ENCODE data around the gene FERMT2.
"Not testable (repeated sequence)": the region's sequence is repeated elsewhere in the genome, so short reads cannot be mapped to it uniquely, and the experiment has no call there.

Gene FERMT2

GRCh38 chr14:52944254-52944653, 6.6 kb downstream of the FERMT2 start:
- DNase-seq (ENCODE audit: low spot score) = no peak

- no peak for DNase-seq (ENCODE audit: low spot score)
Observed at GRCh38 chr14:52939427-52939826, 11.4 kb downstream of the FERMT2 start.

DNA sequence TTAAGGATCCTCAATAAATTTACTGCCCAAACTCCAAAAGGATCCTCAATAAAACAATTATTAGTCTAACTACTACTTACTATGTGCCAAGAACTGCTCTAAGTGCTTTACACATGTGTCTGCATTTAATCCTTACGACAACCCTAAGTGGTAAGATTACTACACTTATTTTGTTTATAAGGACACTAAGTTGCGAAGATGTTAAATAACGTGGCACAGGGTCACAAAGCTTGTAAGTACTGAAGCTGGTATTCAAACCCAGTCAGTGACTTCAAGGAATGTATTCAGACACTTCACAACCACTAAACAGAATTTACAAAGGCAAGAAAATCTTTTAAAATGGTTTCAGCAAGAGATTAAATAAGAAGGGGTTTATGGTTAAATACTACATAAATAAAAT, 13.0 kb downstream of the FERMT2 start:
- DNase-seq (ENCODE audit: low spot score) = no peak

DNA sequence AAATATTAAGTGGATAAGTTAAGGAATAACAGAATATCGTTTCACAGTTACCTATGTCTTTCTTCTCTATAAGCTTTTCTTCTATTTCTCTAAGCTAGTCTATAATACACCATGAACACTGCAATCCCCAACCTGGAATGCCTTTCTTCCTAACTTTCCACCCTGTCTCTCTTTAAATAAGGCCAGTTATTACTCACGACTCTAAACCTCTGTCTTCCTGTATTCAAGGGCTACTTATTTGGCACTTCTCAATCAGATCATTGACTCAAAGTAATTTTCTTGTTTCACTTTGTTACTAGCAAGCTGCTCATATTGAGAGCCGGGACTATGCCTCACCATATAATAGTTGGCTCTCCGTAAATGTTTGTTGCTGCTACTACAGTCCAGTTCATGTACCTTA, 13.5 kb downstream of the FERMT2 start:
- DNase-seq (ENCODE audit: low spot score) = no peak

DNA sequence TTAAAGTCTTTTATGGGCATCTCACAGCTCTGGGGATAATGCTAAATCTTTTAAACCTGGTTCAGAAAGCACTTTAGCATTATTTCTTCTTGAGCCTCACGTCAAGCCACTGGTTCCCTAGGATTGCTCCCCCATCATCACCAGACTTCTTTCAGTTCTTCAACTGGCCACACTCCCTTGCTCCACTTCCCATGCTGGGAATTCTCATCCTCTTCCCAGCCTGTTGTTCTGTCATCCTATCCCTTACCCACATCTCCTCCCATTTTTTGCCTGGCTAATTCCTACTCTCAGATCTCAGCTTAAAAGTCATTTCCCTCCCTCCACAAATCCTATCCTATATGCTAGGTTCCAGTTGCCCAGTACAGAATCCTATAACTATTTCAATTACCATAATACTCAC, 14.4 kb downstream of the FERMT2 start:
- no peak for DNase-seq (ENCODE audit: low spot score)

- no peak for DNase-seq (ENCODE audit: low spot score)
Observed at GRCh38 chr14:52935833-52936232, 15.0 kb downstream of the FERMT2 start.

DNA sequence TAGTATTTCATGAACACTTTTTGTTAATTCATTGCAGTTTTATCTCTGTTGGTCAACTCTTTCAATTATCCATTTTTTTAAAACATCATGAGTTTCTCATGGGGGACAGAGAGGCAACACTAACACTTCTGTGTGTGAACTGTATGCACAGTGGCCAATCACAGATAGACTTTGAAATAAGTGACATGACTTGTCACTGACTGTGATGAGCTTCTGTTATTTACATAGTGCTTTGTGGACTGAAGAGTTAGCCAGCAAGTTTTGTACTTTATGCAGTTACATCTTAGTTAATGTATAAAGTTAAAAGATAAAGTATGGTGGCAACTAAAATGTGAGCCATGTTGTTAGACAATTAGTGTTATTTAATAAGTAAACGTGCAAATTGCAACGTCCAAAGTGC, 16.1 kb downstream of the FERMT2 start:
- DNase-seq (ENCODE audit: low spot score) = no peak

DNA sequence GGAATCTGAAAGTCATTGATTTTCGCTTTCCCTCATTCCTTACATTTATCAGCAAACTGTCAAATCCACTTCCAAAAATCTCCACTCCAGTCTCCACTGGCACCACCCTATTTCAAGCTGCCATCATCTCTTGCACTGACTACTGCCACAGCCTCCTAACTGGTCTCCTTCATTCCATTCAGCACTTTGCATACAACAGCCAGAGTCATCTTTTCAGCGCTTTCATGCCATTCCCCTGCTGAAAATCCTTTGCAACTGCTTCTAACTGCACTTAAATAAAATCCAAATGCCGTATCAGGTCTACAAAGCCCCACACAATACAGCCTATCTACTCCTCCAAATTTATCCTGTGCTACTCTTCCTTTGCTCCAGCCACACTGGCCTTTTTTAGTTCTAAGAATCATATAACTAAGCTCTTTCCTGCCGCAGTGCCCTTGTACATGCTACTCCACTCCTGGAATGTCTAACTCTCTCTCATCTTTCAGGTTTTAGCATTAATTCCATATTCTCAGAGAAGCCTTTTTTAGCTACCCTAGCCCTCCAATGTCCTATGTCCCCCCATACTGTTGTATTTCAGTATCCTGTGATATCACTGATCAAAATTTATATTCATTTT, 21.6 kb downstream of the FERMT2 start:
- DNase-seq (ENCODE audit: low spot score) = no peak

GRCh38 chr14:52926953-52927352, 23.9 kb downstream of the FERMT2 start:
- no peak for DNase-seq (ENCODE audit: low spot score)

DNA sequence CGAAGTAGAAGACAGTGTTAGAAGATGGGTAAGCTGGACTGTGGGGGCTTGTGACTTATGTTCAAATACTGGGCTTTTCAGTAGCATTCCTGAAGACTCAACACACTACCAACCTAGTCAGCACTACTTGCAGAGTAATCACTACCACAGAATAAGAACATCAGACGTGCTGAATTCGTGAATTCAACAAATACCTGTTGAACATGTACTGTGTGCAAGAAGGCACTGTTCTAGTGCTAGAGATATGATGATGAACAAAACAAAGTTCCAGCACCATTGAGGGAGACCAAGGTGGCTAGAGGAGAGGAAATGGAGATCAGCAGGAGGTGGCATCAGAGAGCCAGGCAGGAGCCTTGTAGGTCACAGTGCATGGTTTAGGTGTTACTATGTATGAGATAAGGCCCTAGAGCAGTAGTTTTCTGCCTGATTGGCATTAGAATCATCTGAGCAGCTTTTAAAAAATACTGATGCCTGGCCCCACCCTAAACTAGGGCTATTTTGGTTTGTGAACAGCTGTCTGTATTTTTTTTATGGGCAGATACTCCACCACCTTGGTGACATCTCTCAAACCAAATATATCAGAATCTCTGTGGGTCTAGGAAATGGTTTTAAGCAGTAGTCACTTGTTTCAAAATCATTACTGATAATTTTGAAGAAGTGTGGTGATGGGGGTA, 26.8 kb downstream of the FERMT2 start:
- no peak for DNase-seq (ENCODE audit: low spot score)

- no peak for DNase-seq (ENCODE audit: low spot score)
Observed at GRCh38 chr14:52922656-52923055, 28.2 kb downstream of the FERMT2 start.

DNA sequence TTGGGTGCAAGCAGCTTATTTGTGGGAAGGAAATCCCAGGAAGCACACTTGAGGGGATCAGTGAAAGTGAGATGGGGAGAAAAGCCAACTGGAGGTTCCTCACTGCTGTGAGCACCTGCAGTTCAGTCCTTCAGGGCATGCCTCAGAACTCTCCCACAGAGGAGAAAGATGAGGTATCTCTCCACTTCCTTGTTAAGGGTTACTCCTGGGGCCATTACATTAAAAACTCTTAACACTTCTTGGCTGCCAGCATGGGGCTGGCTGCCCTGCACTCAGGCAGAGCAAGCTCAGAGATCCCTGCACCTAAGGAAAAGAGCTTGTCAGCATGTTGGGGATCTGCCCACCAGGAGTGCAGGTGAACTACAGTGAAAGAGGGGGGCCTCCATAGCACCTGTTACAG, 28.8 kb downstream of the FERMT2 start:
- DNase-seq (ENCODE audit: low spot score) = no peak

DNA sequence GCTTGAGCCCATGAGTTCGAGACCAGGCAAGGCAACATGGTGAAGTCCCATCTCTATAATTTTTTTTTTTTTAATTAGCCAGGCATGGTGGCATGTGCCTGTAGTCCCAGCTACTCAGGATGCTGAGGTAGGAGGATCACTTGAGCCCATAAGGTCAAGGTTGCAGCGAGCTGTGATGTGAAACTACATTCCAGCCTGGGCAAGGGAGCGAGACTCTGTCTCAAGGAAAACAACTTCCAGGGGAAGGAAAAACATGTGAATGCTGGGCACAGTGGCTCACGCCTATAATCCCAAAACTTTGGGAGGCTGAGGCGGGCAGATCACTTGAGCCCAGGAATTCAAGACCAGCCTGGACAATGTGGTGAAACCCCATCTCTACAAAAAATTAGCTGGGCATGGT, 30.4 kb downstream of the FERMT2 start:
- not testable (repeated sequence) for DNase-seq (ENCODE audit: low spot score)

GRCh38 chr14:52919971-52920370, 30.9 kb downstream of the FERMT2 start:
- DNase-seq (ENCODE audit: low spot score) = no peak

GRCh38 chr14:52918486-52918885, 32.4 kb downstream of the FERMT2 start:
- peak; percentile 75 for DNase-seq (ENCODE audit: low spot score)

DNA sequence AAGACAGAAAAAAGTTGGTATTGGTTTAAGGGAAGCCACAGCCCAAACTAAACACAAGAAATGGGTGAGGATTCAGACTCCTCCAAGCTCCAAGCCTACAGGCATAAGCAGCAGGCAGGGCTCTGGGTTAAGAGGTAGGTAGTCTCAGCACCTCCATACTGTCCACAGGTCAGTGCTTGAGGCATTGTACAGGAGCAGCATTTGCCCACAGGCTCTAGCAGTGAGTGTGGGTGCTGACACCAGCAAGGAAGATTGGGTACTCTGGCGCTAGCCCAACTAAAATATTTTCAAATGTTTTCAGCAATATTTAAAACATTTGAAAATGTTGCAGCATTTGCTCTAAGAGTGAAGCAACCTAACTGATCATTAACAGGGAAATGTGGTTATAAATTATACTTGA, 33.1 kb downstream of the FERMT2 start:
- DNase-seq (ENCODE audit: low spot score) = no peak

GRCh38 chr14:52914295-52914694, 36.6 kb downstream of the FERMT2 start:
- no peak for DNase-seq (ENCODE audit: low spot score)

DNA sequence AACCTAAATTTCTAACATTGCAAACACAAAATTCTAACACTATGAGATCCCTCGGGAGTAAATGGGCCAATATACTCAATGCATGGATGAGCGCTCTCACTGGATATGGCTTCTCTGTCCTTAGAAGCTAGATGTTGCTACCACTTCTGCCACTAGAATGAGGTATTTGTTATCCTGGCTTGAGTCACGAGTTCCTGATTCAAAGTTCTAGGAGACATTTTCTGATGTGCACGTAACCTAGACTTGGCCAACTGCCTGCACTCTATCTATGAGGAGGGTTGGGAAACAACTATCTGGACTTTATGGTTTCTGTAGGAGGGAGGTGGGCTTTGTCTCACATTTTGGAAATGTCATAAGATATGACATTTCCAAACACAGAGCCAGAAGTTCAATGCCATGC, 37.6 kb downstream of the FERMT2 start:
- no peak for DNase-seq (ENCODE audit: low spot score)

- no peak for DNase-seq (ENCODE audit: low spot score)
Observed at GRCh38 chr14:52911904-52912303, 38.9 kb downstream of the FERMT2 start.

DNA sequence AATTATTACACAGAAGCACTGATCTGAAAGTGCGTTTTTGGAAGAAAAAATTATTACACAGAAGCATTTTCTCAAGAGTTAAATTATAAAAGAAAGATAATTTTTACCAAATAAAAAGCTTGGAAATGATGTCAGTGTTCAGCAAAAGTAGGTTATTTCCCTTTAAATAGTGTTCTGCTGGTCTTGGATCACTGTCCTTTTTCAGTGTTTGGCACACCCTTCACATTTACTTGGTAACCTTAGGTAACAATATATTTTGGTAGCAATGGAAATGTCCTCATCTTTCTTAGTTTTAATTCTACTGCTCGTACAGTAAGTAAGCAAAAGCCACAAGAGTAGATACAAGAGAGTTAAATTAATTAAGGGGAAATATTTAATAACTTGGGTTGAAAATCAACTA, 40.3 kb downstream of the FERMT2 start:
- DNase-seq (ENCODE audit: low spot score) = no peak

GRCh38 chr14:52907949-52908348, 42.9 kb downstream of the FERMT2 start:
- DNase-seq (ENCODE audit: low spot score) = no peak

DNA sequence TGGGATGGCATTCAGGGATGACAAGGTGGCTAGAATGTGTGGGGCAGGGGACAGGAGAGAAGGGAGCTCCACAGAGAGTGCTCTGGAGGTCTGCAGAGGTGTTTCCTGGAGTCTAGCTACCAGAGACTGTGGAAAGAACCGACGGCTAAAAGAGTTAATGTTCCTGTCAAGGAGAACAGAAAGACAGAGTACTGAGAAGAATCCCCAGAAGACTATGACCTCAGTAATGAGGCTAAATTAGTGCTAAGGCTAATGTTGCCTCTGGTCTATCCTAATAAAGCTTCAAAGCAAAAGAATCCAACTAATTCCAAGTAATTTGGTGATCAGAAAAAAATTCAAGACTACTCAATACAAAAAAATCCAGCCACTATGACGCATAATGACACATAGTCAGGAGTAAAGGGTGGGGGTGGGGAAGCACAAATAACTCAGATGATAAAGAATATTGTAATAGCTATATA, 44.7 kb downstream of the FERMT2 start:
- no peak for DNase-seq (ENCODE audit: low spot score)

GRCh38 chr14:52902971-52903619, 47.8 kb downstream of the FERMT2 start:
- no peak for DNase-seq (ENCODE audit: low spot score)

Data from CD4-positive, alpha-beta T cell treated with Interleukin-2 at 100 ng/mL for 4 hours (primary cell).